SK-N-SH (cell line): ENCODE results near the gene FGD1. TPM values are rescaled to one million over a fixed set of nuclear protein-coding genes. Genes with fewer than 3 reads are reported as not detected.
A peak's percentile ranks its signal among the peaks of the same experiment; 100 is the strongest.

ENCODE experiments used
- CTCF ChIA-PET: fragments of 300-600, 350-600 bp; formaldehyde crosslinking; extraction: SDS; loops from one replicate; lab custom pipeline; 2021; lab: Yijun Ruan, JAX
- POLR2A ChIA-PET: fragments of 350-600 bp; sonication (Branson Sonifier 250); formaldehyde crosslinking; extraction: SDS; loops from one replicate; lab custom pipeline; 2020; ENCODE audit warnings: antibody characterized with exemption, inconsistent platforms; lab: Yijun Ruan, JAX
- DNase-seq: peaks from one replicate; pipeline ENCODE4 v3.0.0; 2012
- H2AFZ ChIP-seq: fragments of 200-600 bp; sonication (generic); 2 replicates; pipeline ENCODE4 v1.8.1; 2016; ENCODE audit warnings: antibody characterized with exemption, mild to moderate bottlenecking, low read depth
- H3F3A ChIP-seq: fragments of 200-600 bp; sonication (generic); replicated peaks from 2 replicates; pipeline ENCODE3; 2016; ENCODE audit warnings: antibody characterized with exemption, mild to moderate bottlenecking; ENCODE audit not compliant: insufficient read depth
- H3K27ac ChIP-seq, 2 experiments: fragments of 200-500 bp in 1 of 2; fragments of 200-600 bp in 1 of 2; sonication (Bioruptor generic) in 1 of 2; sonication (generic), shearing (Covaris generic) in 1 of 2; 2 replicates each; pipeline versions ENCODE4 v1.5.1 to v1.6.1; 2014 to 2016; ENCODE audit warnings: low read depth in 2 of 2, inconsistent platforms in 1 of 2, low read length in 1 of 2, mild to moderate bottlenecking in 1 of 2, mixed read lengths in 1 of 2
- H3K27me3 ChIP-seq: fragments of 200-600 bp; sonication (generic), shearing (Covaris generic); 2 replicates; pipeline ENCODE4 v1.6.1; 2016; ENCODE audit warnings: mixed run types; ENCODE audit not compliant: insufficient read depth
- H3K36me3 ChIP-seq, 2 experiments: fragments of 200-500 bp in 1 of 2; fragments of 200-600 bp in 1 of 2; sonication (Bioruptor generic) in 1 of 2; sonication (generic) in 1 of 2; replicated peaks in 1 of 2; 2 replicates each; pipeline versions ENCODE3 to v1.5.1; 2014 to 2016; ENCODE audit warnings: low read length in 1 of 2, mild to moderate bottlenecking in 1 of 2; ENCODE audit not compliant: insufficient read depth in 2 of 2, control insufficient read depth in 1 of 2
- H3K4me1 ChIP-seq, 2 experiments: fragments of 200-500 bp in 1 of 2; fragments of 200-600 bp in 1 of 2; sonication (Bioruptor generic) in 1 of 2; sonication (generic), shearing (Covaris generic) in 1 of 2; 2 replicates each; pipeline versions ENCODE4 v1.5.1 to v1.6.1; 2014 to 2016; ENCODE audit warnings: low read depth in 1 of 2, low read length in 1 of 2, mixed run types in 1 of 2; ENCODE audit not compliant: insufficient read depth in 2 of 2, control insufficient read depth in 1 of 2
- H3K4me2 ChIP-seq: fragments of 200-600 bp; sonication (generic), shearing (Covaris generic); 2 replicates; pipeline ENCODE4 v1.6.1; 2017; ENCODE audit warnings: mixed run types
- H3K4me3 ChIP-seq, 2 experiments: fragments of 200-500 bp in 1 of 2; fragments of 200-600 bp in 1 of 2; sonication (Bioruptor generic) in 1 of 2; sonication (generic), shearing (Covaris generic) in 1 of 2; 2 replicates each; pipeline versions ENCODE4 v1.5.1 to v1.8.1; 2014 to 2016; ENCODE audit warnings: low read depth in 2 of 2, inconsistent platforms in 1 of 2, low read length in 1 of 2, mild to moderate bottlenecking in 1 of 2, mixed read lengths in 1 of 2, moderate library complexity in 1 of 2
- H3K79me2 ChIP-seq: fragments of 200-600 bp; sonication (generic); 2 replicates; pipeline ENCODE4 v1.8.1; 2017; ENCODE audit warnings: mild to moderate bottlenecking; ENCODE audit not compliant: insufficient read depth
- H3K9ac ChIP-seq: fragments of 200-600 bp; sonication (generic); 2 replicates; pipeline ENCODE4 v1.6.1; 2017; ENCODE audit warnings: mixed run types
- H3K9me2 ChIP-seq: fragments of 200-600 bp; sonication (generic); 2 replicates; pipeline ENCODE4 v1.6.1; 2017; ENCODE audit warnings: mixed run types
- H3K9me3 ChIP-seq: fragments of 200-600 bp; sonication (generic); 2 replicates; pipeline ENCODE4 v1.6.1; 2017; ENCODE audit warnings: mixed run types, mild to moderate bottlenecking, moderate library complexity
- H4K20me1 ChIP-seq: fragments of 200-600 bp; sonication (generic); 2 replicates; pipeline ENCODE4 v1.6.1; 2017; ENCODE audit warnings: mild to moderate bottlenecking, mixed run types; ENCODE audit not compliant: insufficient read depth
- CHD2 ChIP-seq: fragments of 150-350 bp; IDR thresholded peaks from 2 replicates; pipeline ENCODE4 v1.6.1; 2018; ENCODE audit warnings: low read length; ENCODE audit not compliant: partially characterized antibody
- EP300 ChIP-seq, 2 experiments: IDR thresholded peaks; 2 replicates each; pipeline versions ENCODE4 v1.4.0 to v1.6.1; 2012; ENCODE audit warnings: borderline replicate concordance in 1 of 2, low read depth in 1 of 2, low read length in 1 of 2
- EZH2phosphoT487 ChIP-seq: fragments of 200-600 bp; sonication (generic); IDR thresholded peaks from 2 replicates; pipeline ENCODE4 v1.6.1; 2017; ENCODE audit warnings: low read depth, mixed run types, mild to moderate bottlenecking, antibody characterized with exemption, moderate library complexity, borderline replicate concordance
- FOSL2 ChIP-seq: IDR thresholded peaks from 2 replicates; pipeline ENCODE4 v1.4.0; 2012; ENCODE audit warnings: low read depth, mild to moderate bottlenecking, moderate library complexity, borderline replicate concordance
- FOXJ3 ChIP-seq: sonication (generic); formaldehyde crosslinking; IDR thresholded peaks from 2 replicates; pipeline ENCODE4 v1.5.1; 2020; ENCODE audit warnings: mild to moderate bottlenecking, missing genetic modification reagents
- FOXM1 ChIP-seq: IDR thresholded peaks from 2 replicates; pipeline ENCODE4 v1.4.0; 2012; ENCODE audit warnings: low read depth, mild to moderate bottlenecking
- GABPA ChIP-seq: IDR thresholded peaks from 2 replicates; pipeline ENCODE4 v1.4.0; 2012; ENCODE audit warnings: low read depth, mild to moderate bottlenecking
- IRF3 ChIP-seq: fragments of 150-350 bp; IDR thresholded peaks from 2 replicates; pipeline ENCODE4 v1.6.1; 2016; ENCODE audit warnings: mild to moderate bottlenecking, low read depth, low read length
- JUND ChIP-seq: IDR thresholded peaks from 2 replicates; pipeline ENCODE4 v1.4.0; 2012
- MAX ChIP-seq: IDR thresholded peaks from 2 replicates; pipeline ENCODE4 v1.4.0; 2012; ENCODE audit warnings: low read depth
- MEF2A ChIP-seq: IDR thresholded peaks from 2 replicates; pipeline ENCODE4 v1.4.0; 2012; ENCODE audit warnings: low read depth, borderline replicate concordance
- MXI1 ChIP-seq: IDR thresholded peaks from 2 replicates; pipeline ENCODE4 v1.6.1; 2012; ENCODE audit warnings: mild to moderate bottlenecking, low read depth, low read length, improper control_type of control experiment
- TEAD4 ChIP-seq: IDR thresholded peaks from 2 replicates; pipeline ENCODE4 v1.4.0; 2012; ENCODE audit warnings: mild to moderate bottlenecking, borderline replicate concordance; ENCODE audit not compliant: insufficient read depth
- USF1 ChIP-seq: IDR thresholded peaks from 2 replicates; pipeline ENCODE4 v1.4.0; 2012; ENCODE audit warnings: low read depth, borderline replicate concordance
- USF2 ChIP-seq: fragments of 150-350 bp; IDR thresholded peaks from 2 replicates; pipeline ENCODE4 v1.6.1; 2017; ENCODE audit warnings: antibody characterized with exemption, low read length, low read depth, borderline replicate concordance
- ZBTB33 ChIP-seq: IDR thresholded peaks from 2 replicates; pipeline ENCODE4 v1.4.0; 2012; ENCODE audit warnings: low read depth, borderline replicate concordance
- WGBS: methylation state at CpG from one replicate; pipeline ENCODE4 v1.1.6; 2017; ENCODE audit warnings: low lambda C conversion rate; 5-methylcytosine and 5-hydroxymethylcytosine counted together
- polyA plus RNA-seq, 3 experiments: library from polyadenylated mRNA; depleted of rRNA; stranded (reverse); fragments of >200 nt; gene quantifications; 2 replicates each; pipeline ENCODE4 v1.2.3, GENCODE V29; 2012

FGD1 gene
- polyA plus RNA-seq, 1 of the 3 experiments (the other 2 are of a cell fraction): 6.3 TPM

- H2AFZ ChIP-seq: peak overlapping the region; percentile 93
- DNase-seq: no peak
- ChIA-PET CTCF (no interaction called here), POLR2A (interaction anchor here (0.6 to 1.4 kb wide), 3 partner anchors 51 to 109 kb away, joined by 3 to 8 read pairs (median 3); no protein-coding TSS in a partner anchor)
- no peaks in the 10 kb centered on the region for H3K9me2 ChIP-seq
- H3K9me3 ChIP-seq: no peaks in the 10 kb centered on the region
- peak overlapping the region; percentile 68 to 76 for H3K4me3 ChIP-seq
- peaks cover 0 to 15% of the 10 kb centered on the region in 2 experiments; a peak in 1 of 4 replicates for H3K4me1 ChIP-seq
- peak overlapping the region; percentile 79 for H3K4me2 ChIP-seq
- H4K20me1 ChIP-seq: no peaks in the 10 kb centered on the region
- no peaks in the 10 kb centered on the region for H3F3A ChIP-seq
- H3K79me2 ChIP-seq: peaks cover 51% of the 10 kb centered on the region
- 14% methylated on average over 18 of the region's 22 CpGs for WGBS
- H3K27me3 ChIP-seq: no peaks in the 10 kb centered on the region; the same call in 1 of the 2 replicates
- H3K36me3 ChIP-seq: peaks cover 0 to 10% of the 10 kb centered on the region in 2 experiments
- TF ChIP-seq MAX: peak; percentile 81; the same call in 1 of the 2 replicates
- TF ChIP-seq GABPA: peak; percentile 17
- peak; percentile 95 for TF ChIP-seq MXI1
- TF ChIP-seq FOXJ3 (CRISPR knock-in tag): no peak
- H3K9ac ChIP-seq: peak overlapping the region; percentile 88
- H3K27ac ChIP-seq: peak overlapping the region; percentile 75 to 81
Measured at GRCh38 chrX:54530357-54530900, 34.4 kb upstream of the FGD1 start.

- CTCF ChIA-PET: no interaction called here
- H2AFZ ChIP-seq: peak within 1 kb of the TSS; percentile 93
- peak; percentile 94 for TF ChIP-seq MAX
- no peak for TF ChIP-seq IRF3
- TF ChIP-seq EP300 (IDR thresholded peaks at IDR 0.05; ENCODE audit: borderline replicate concordance in 1 of 2, low read depth in 1 of 2, low read length in 1 of 2): no peak
- TF ChIP-seq MEF2A: no peak
- TF ChIP-seq USF1: peak; percentile 90
- TF ChIP-seq EZH2phosphoT487: no peak
- 0 out of 2 replicates have a peak, but pooled peaks have one; percentile 34 for TF ChIP-seq TEAD4
- no peak for TF ChIP-seq MXI1
- TF ChIP-seq ZBTB33: peak; percentile 93
- no peak for TF ChIP-seq FOSL2
- TF ChIP-seq CHD2: peak; percentile 95
- TF ChIP-seq USF2: no peak; the same call in 1 of the 2 replicates
- no peak for TF ChIP-seq FOXM1
- no peak for TF ChIP-seq JUND
Measured at GRCh38 chrX:54529552-54530356, 33.7 kb upstream of the FGD1 start, which contains the start of gene GNL3L. Gene GNL3L, plus strand, starts transcription at chrX:54530219. Its CDS starts 2,348 bp downstream, at chrX:54532567.

More at GRCh38 chrX:54529552-54530356, 33.7 kb upstream of the FGD1 start, which contains the start of gene GNL3L:
- H3K9ac ChIP-seq: peak within 1 kb of the TSS; percentile 88
- H3F3A ChIP-seq: no peaks in the 10 kb centered on the region
- no peaks in the 10 kb centered on the region; the same call in 1 of the 2 replicates for H3K27me3 ChIP-seq
- H3K9me3 ChIP-seq: no peaks in the 10 kb centered on the region
- peak within 1 kb of the TSS; percentile 79 for H3K4me2 ChIP-seq
- POLR2A ChIA-PET: interaction anchor here (0.6 to 1.4 kb wide), 3 partner anchors 56 to 244 kb away, joined by 3 to 8 read pairs (median 3); no protein-coding TSS in a partner anchor
- peak; percentile 89 for DNase-seq
- H3K4me1 ChIP-seq: peaks cover 0 to 15% of the 10 kb centered on the region in 2 experiments; a peak in 1 of 4 replicates
- H4K20me1 ChIP-seq: no peaks in the 10 kb centered on the region
- H3K4me3 ChIP-seq: peak within 1 kb of the TSS; percentile 68 to 76
- H3K27ac ChIP-seq: peak within 1 kb of the TSS; percentile 75 to 92
- WGBS: 36% methylated on average over 35 of the region's 51 CpGs
- no peaks in the 10 kb centered on the region for H3K9me2 ChIP-seq
- peaks cover 45% of the 10 kb centered on the region for H3K79me2 ChIP-seq
- peaks cover 0 to 10% of the 10 kb centered on the region in 2 experiments for H3K36me3 ChIP-seq
